Trophoblast cell (in vitro differentiated cells and primary cell): Measurements from ENCODE around the gene SLC35E1.
"Not testable (repeated sequence)": the region's sequence is repeated elsewhere in the genome, so short reads cannot be mapped to it uniquely, and the experiment has no call there.

ENCODE experiments used
- DNase-seq, 2 donors: peaks; one replicate each; pipeline ENCODE4 v3.0.0-alpha.2; 2016
- H2AFZ ChIP-seq: 2 replicates; pipeline ENCODE4 v1.6.1; 2013; ENCODE audit warnings: low read length, moderate library complexity, mild to moderate bottlenecking; ENCODE audit not compliant: insufficient read depth, poor library complexity
- H2AK5ac ChIP-seq: 2 replicates; pipeline ENCODE4 v1.6.1; 2013; ENCODE audit warnings: mild to moderate bottlenecking, low read length
- H2BK120ac ChIP-seq: 2 replicates; pipeline ENCODE4 v1.6.1; 2013; ENCODE audit warnings: low read length, mild to moderate bottlenecking, moderate library complexity; ENCODE audit not compliant: insufficient read depth, poor library complexity
- H2BK12ac ChIP-seq: 2 replicates; pipeline ENCODE4 v1.6.1; 2013; ENCODE audit warnings: mild to moderate bottlenecking, low read length, moderate library complexity
- H2BK5ac ChIP-seq: 2 replicates; pipeline ENCODE4 v1.6.1; 2013; ENCODE audit warnings: low read length, low read depth, moderate library complexity, mild to moderate bottlenecking; ENCODE audit not compliant: poor library complexity
- H3K14ac ChIP-seq: 2 replicates; pipeline ENCODE4 v1.6.1; 2013; ENCODE audit warnings: mild to moderate bottlenecking, low read length
- H3K18ac ChIP-seq: 2 replicates; pipeline ENCODE4 v1.6.1; 2013; ENCODE audit warnings: mild to moderate bottlenecking, low read length
- H3K23ac ChIP-seq: 2 replicates; pipeline ENCODE4 v1.6.1; 2013; ENCODE audit warnings: low read length
- H3K27ac ChIP-seq: 2 replicates; pipeline ENCODE4 v1.5.1; 2013; ENCODE audit warnings: low read depth, mild to moderate bottlenecking, inconsistent platforms, low read length, moderate library complexity
- H3K27me3 ChIP-seq: 2 replicates; pipeline ENCODE4 v1.6.1; 2013; ENCODE audit warnings: inconsistent platforms, mild to moderate bottlenecking, low read length, moderate library complexity; ENCODE audit not compliant: insufficient read depth
- H3K36me3 ChIP-seq, 2 experiments: 1 replicate in 1 of 2; 2 replicates in 1 of 2; pipeline ENCODE4 v1.6.1; 2013; ENCODE audit warnings: low read length in 2 of 2, mild to moderate bottlenecking in 2 of 2, moderate library complexity in 1 of 2; ENCODE audit not compliant: insufficient read depth in 2 of 2, control insufficient read depth in 1 of 2
- H3K4ac ChIP-seq: 2 replicates; pipeline ENCODE4 v1.6.1; 2013; ENCODE audit warnings: low read depth, mild to moderate bottlenecking, low read length, moderate library complexity
- H3K4me1 ChIP-seq, 2 experiments: 1 replicate in 1 of 2; 2 replicates in 1 of 2; pipeline ENCODE4 v1.6.1; 2013; ENCODE audit warnings: low read length in 2 of 2, mild to moderate bottlenecking in 2 of 2, moderate library complexity in 1 of 2; ENCODE audit not compliant: insufficient read depth in 2 of 2, control insufficient read depth in 1 of 2
- H3K4me2 ChIP-seq: 2 replicates; pipeline ENCODE4 v1.6.1; 2013; ENCODE audit warnings: inconsistent platforms, mild to moderate bottlenecking, low read length, moderate library complexity
- H3K4me3 ChIP-seq: 2 replicates; pipeline ENCODE4 v1.5.1; 2013; ENCODE audit warnings: mild to moderate bottlenecking, low read depth, low read length, inconsistent platforms
- H3K79me1 ChIP-seq: one replicate; pipeline ENCODE4 v1.6.1; 2013; ENCODE audit warnings: low read length
- H3K79me2 ChIP-seq: 2 replicates; pipeline ENCODE4 v1.6.1; 2013; ENCODE audit warnings: low read length, mild to moderate bottlenecking; ENCODE audit not compliant: control insufficient read depth, insufficient read depth, poor library complexity
- H3K9ac ChIP-seq: 2 replicates; pipeline ENCODE4 v1.6.1; 2013; ENCODE audit warnings: mild to moderate bottlenecking, low read length
- H3K9me3 ChIP-seq: 2 replicates; pipeline ENCODE4 v1.6.1; 2013; ENCODE audit warnings: low read depth, mild to moderate bottlenecking, control low read depth, inconsistent platforms, low read length; ENCODE audit not compliant: insufficient read depth
- H4K12ac ChIP-seq: 2 replicates; pipeline ENCODE4 v1.6.1; 2013; ENCODE audit warnings: low read depth, mild to moderate bottlenecking, low read length, moderate library complexity
- H4K8ac ChIP-seq: 2 replicates; pipeline ENCODE4 v1.6.1; 2013; ENCODE audit warnings: low read depth, mild to moderate bottlenecking, low read length, moderate library complexity
- H4K91ac ChIP-seq: one replicate; pipeline ENCODE4 v1.6.1; 2013; ENCODE audit warnings: low read depth, mild to moderate bottlenecking, low read length, moderate library complexity
- WGBS: extraction: QIAGEN DNeasy Blood & Tissue Kit; methylation state at CpG from one replicate; pipeline ENCODE4 v1.1.7; 2013; ENCODE audit warnings: missing lambda C conversion rate; ENCODE audit not compliant: insufficient read length, insufficient coverage; ENCODE audit errors: extremely low coverage; 5-methylcytosine and 5-hydroxymethylcytosine counted together

The SLC35E1 gene

GRCh38 chr19:16516381-16516780 is 55.8 kb downstream of the SLC35E1 start:
- WGBS: no CpG with 5 or more reads among the region's 15 CpGs
- Histone ChIP-seq H4K8ac (no peak overlapping the region), H3K18ac (no peak overlapping the region), H2AK5ac (no peak overlapping the region), H3K27me3 (no peaks in the 10 kb centered on the region), H4K91ac (no peak overlapping the region), H3K79me2 (no peaks in the 10 kb centered on the region), H2BK12ac (no peak overlapping the region), H3K4me1 (no peaks in the 10 kb centered on the region), H3K27ac (no peak overlapping the region), H2BK120ac (no peak overlapping the region), H3K9me3 (peaks cover 8% of the 10 kb centered on the region), H3K9ac (no peak overlapping the region), H3K79me1 (no peaks in the 10 kb centered on the region), H3K23ac (no peak overlapping the region), H3K14ac (no peak overlapping the region), H3K4me3 (no peak overlapping the region), H4K12ac (no peak overlapping the region), H2AFZ (no peak overlapping the region), H3K36me3 (peaks cover 58 to 61% of the 10 kb centered on the region in 2 experiments), H3K4me2 (no peak overlapping the region), H3K4ac (no peak overlapping the region), H2BK5ac (no peak overlapping the region)
- no peak for DNase-seq

- DNase-seq: no peak
- H3K4me1 ChIP-seq: no peaks in the 10 kb centered on the region
- H3K14ac ChIP-seq: no peak overlapping the region
- H3K27me3 ChIP-seq: no peaks in the 10 kb centered on the region
- H2BK12ac ChIP-seq: no peak overlapping the region
- H2BK5ac ChIP-seq: no peak overlapping the region
- H3K79me1 ChIP-seq: no peaks in the 10 kb centered on the region
- H4K91ac ChIP-seq: no peak overlapping the region
- no peak overlapping the region for H2AK5ac ChIP-seq
- H2BK120ac ChIP-seq: no peak overlapping the region
- H3K4me3 ChIP-seq: peak overlapping the region; percentile 18
- no peaks in the 10 kb centered on the region for H3K79me2 ChIP-seq
- H4K12ac ChIP-seq: no peak overlapping the region
- no peak overlapping the region for H4K8ac ChIP-seq
- no CpG with 5 or more reads among the region's 24 CpGs for WGBS
- H3K27ac ChIP-seq: no peak overlapping the region
- no peak overlapping the region for H3K23ac ChIP-seq
- peaks cover 4% of the 10 kb centered on the region for H3K9me3 ChIP-seq
- peaks cover 44 to 48% of the 10 kb centered on the region in 2 experiments for H3K36me3 ChIP-seq
- no peak overlapping the region for H3K9ac ChIP-seq
- H2AFZ ChIP-seq: no peak overlapping the region
- no peak overlapping the region for H3K18ac ChIP-seq
- no peak overlapping the region for H3K4me2 ChIP-seq
- no peak overlapping the region for H3K4ac ChIP-seq
Observed at GRCh38 chr19:16514383-16515019, 57.7 kb downstream of the SLC35E1 start.

GRCh38 chr19:16512611-16513010 is 59.6 kb downstream of the SLC35E1 start:
- H3K18ac ChIP-seq, H3K79me2 ChIP-seq, H3K27me3 ChIP-seq, H2BK120ac ChIP-seq, H3K4ac ChIP-seq, H3K79me1 ChIP-seq, H3K9ac ChIP-seq, H2AFZ ChIP-seq, H3K9me3 ChIP-seq, H4K91ac ChIP-seq, H3K27ac ChIP-seq, H2BK5ac ChIP-seq, H3K4me2 ChIP-seq, DNase-seq, H3K14ac ChIP-seq, H3K23ac ChIP-seq, H2AK5ac ChIP-seq, H2BK12ac ChIP-seq, H3K4me1 ChIP-seq, H3K4me3 ChIP-seq, H4K12ac ChIP-seq, H4K8ac ChIP-seq: not testable (repeated sequence)
- peaks cover 29 to 32% of the 10 kb centered on the region in 2 experiments for H3K36me3 ChIP-seq
- WGBS: no CpG with 5 or more reads among the region's 10 CpGs

- Histone ChIP-seq H2AFZ (no peak overlapping the region), H2BK120ac (no peak overlapping the region), H3K23ac (no peak overlapping the region), H3K9me3 (no peaks in the 10 kb centered on the region), H4K8ac (no peak overlapping the region), H3K4ac (no peak overlapping the region), H3K4me2 (no peak overlapping the region), H2AK5ac (no peak overlapping the region), H4K12ac (no peak overlapping the region), H3K27me3 (no peaks in the 10 kb centered on the region), H3K79me1 (no peaks in the 10 kb centered on the region), H3K27ac (no peak overlapping the region), H3K14ac (no peak overlapping the region), H2BK5ac (no peak overlapping the region), H3K18ac (no peak overlapping the region), H3K9ac (no peak overlapping the region), H3K79me2 (no peaks in the 10 kb centered on the region), H3K4me3 (no peak overlapping the region), H3K36me3 (peaks cover 18 to 19% of the 10 kb centered on the region in 2 experiments), H2BK12ac (no peak overlapping the region), H4K91ac (no peak overlapping the region), H3K4me1 (no peaks in the 10 kb centered on the region)
- WGBS: no CpG with 5 or more reads among the region's 28 CpGs
- DNase-seq: peak; percentile 24 to 68
Observed at GRCh38 chr19:16509141-16510061, 62.8 kb downstream of the SLC35E1 start.
